Measurements from ENCODE around the gene PHF12.
A peak's percentile ranks its signal among the peaks of the same experiment; 100 is the strongest.

Gene PHF12

DNA sequence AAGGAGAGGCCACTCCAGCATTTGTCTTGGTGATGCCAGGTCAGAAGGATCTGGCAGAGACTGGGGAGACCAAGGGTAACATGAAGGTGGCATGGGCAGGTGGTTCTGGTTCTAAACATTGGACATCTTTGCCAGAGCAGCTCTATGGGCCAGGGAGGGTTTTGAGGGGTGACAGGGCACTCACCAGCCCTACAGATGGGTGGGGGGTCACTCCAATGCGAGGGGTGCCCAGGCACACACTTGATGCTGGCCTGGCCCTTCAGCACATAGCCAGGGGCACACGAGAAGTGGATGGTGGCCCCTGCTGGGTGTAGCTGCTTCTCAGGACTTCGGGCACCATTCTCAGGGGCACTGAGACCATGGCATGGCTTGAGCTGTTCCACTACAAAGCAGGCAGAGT lies 5.5 kb upstream of the PHF12 start:
- no peak for DNase-seq (ENCODE audit: low read depth, low spot score)
- H3K27ac ChIP-seq = no peak overlapping the region

DNA sequence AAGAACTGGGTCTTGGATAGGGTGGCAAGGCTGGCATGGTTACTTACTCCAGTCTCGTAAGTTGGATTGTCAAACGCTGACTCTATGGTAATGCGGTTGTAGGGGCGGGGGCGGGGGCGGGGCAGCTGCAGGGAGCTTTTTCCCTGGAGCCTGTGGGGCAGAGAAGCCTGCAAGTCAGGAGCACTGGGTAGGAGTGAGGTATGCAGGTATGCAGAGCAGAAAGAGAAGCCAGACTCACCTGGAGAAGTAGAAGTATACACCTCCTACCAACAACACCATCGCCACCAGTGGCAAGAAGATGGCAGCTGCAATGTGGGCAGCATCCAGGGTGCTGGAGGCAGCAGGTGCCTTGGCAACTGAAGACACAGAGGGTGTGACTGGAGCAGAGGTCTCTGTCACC lies 4.8 kb upstream of the PHF12 start:
- DNase-seq (ENCODE audit: low read depth, low spot score) = no peak
- no peak overlapping the region for H3K27ac ChIP-seq

DNA sequence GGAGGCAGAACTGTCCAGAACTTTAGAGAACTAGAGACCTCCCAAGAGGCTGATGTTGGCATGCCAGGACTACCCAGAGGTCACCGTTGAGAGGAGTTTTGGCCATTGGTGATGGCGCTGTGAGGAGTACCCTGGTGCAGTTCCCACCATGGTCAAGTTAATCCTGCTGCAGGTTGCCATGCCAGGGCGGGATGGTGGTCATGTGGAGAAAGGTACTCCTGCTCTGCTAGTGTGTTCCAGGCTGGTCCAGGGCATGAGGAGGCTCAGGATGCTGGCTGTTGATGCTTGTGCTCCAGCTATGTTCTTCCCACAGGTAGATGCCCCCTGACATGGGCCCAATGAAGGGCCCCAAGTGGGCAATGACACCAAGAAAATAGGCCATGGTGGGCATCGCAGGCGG lies 4.1 kb upstream of the PHF12 start:
- H3K27ac ChIP-seq = no peak overlapping the region

DNA sequence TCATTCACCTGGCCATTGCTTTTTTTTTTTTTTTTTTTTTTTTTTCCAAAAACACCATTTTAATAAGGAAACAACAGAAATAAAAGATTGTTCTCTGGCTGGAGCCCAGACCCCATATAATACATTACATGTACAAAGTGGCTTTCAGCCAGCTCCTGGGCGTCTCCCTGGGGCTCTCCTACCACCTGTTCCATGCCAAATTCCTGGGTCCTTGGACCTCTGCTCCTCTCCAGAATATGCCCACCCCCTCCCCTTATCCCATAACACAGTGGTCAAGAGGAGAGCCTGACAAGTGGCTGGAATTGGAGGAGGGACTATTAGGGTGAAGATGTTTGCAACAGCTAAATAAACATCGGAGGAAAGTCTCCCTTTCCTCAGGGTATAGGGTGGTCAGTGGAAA lies 3.6 kb upstream of the PHF12 start:
- H3K27ac ChIP-seq = no peak overlapping the region
- DNase-seq (ENCODE audit: low read depth, low spot score) = no peak

More for the DNA sequence above, 4.1 kb upstream of the PHF12 start:
- no peak for DNase-seq (ENCODE audit: low read depth, low spot score)

DNA sequence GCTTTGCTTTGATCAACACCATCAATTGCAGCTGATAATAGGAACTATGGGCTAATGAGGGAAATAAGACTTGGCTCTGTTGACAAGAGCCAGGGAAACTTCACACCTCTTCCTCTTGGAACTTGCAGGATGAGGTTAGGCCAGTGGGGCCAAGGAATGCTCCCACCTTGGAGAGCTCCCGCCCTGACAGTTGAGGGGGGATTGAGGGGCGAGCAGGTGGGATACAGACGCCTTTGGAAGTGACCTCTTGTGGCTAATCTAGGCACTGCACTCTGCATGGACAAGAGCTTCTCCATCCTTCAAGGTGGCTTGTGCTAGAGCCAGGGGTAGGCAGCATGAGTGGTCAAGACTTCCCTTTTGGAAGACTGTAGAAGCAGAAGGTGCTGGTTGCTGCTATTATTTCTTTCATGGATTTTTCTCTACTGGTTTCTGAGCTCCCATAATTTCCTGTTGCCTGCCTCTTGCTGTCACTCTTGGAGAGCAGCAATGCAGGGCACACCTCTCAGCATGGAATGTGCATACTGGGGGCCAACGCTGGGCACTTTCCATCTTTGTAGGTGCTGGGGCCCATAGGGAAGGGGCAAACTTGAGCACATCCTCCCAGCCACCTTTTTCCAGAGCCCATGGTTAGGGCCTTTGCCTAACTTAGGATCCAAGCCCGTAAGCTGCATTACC lies 2.3 kb upstream of the PHF12 start:
- no peak for DNase-seq (ENCODE audit: low read depth, low spot score)
- no peak overlapping the region for H3K27ac ChIP-seq

DNA sequence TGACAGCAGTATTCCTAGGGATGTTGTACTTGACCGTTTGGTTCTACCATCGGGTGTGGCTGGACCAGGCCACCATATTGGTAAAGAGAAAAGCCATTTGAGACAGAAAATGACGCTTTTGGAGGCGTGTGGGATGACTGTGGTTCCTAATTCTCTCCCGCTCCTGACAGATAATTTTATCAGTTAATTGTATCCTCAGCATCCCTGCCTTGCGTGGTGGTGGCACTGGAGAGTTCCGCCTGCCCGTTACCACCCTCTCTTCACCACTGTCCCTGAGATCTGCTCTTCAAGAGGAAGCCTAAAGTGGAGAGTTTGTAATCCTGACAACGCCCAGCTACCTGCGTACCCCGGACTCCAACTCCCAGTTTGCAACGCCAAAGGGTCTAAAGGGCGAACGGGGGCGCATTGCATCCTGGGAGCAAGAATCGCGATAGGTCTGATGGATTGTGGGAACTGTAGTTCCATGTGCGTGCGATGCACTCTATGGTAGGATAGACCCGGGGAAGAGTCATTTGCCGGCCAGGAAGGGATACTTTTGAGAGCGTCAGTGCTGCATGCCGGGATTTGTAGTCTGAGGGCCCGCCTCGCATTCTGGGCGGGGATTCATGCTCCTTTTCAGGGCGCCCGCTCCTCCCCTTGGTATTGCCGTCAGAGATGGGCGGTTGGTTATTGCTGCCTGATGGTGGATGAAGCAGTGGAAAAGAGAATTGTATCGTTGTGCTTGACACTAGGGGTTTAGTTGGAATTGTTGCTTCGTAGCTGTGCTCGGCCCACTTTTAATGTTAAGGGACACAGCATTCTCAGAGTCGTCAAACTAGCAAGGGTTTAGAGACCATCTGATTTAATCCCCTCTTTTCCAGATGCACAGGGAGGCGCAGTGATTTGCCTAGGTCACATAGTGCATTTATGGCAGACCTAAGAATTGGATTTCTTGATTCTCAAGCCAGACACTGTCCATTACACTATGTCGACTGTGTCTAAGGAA lies 965 bp upstream of the PHF12 start:
- H3K27ac ChIP-seq = peak overlapping the region; percentile 98
- peak; percentile 98 for DNase-seq (ENCODE audit: low read depth, low spot score)

DNA sequence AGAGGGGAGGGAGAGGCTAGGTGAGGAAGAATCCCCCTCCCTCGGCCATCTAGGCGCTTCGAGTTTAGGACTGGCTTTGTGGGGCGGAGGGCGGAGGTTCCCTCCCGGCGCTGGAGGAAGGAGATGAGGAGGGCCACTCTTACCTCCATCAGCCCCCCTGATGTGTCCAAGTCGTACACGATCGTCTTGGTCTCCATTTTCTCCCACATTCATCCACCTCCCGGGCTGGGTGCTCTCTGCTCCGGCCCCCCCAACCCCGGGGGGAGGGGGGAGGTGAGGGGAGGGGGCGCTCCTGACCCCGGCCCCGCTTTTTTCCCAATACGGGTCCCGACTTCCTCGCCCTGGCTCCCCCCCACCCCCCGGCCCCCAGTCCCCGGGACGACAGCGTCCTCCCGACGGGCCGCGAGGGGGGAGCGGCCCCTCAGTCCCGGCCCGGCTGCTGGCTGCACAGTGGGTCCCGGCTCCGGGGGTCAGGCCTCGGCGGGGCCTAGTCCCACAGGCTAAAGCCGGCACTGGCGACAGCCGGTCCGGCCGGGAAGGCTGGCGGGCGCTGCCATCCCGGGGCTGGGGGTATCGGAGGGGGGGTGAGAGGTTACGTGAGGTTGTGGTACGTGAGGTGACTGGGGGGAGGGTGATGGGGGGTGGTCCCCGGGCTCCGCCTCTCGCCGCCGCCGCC lies 428 bp downstream of the PHF12 start:
- DNase-seq (ENCODE audit: low read depth, low spot score) = no peak
- H3K27ac ChIP-seq = peak overlapping the region; percentile 98

DNA sequence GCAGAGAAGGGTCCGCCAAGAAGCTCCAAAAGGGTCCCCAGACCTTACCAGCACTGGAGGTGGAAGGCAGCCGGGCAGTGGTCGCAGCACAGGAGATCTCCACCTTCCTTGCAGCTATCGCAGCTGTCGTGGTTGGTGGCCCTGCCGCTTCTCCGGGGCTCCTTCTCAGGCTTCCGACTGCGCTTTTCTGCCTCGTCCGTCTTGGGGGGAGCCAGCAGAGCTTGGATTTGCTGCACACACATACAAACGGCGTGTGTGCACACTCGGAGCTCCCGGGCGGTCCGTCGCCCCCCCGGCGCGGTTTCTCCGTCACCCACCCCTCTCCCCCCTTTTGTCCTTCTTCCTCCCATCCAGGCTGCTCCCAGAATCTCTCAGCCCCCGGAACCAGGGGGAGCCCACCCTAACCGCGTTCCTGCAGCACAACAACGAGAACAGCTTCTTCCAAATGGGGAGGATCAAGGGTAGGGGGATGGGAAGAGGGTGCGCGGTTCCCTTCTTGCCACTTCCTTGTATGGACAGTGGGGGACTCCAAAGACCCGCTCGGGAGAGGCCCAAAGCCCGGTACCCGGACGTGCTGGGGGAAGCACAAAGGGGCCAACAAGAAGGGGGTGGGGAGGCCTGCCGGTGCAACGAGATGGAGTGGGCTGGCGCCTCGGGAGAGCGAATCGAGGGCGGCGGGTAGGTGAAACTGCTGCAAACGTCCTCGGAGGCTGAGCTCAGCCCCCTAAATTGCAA lies 1.1 kb downstream of the PHF12 start:
- DNase-seq (ENCODE audit: low read depth, low spot score) = no peak
- H3K27ac ChIP-seq = peak overlapping the region; percentile 98

DNA sequence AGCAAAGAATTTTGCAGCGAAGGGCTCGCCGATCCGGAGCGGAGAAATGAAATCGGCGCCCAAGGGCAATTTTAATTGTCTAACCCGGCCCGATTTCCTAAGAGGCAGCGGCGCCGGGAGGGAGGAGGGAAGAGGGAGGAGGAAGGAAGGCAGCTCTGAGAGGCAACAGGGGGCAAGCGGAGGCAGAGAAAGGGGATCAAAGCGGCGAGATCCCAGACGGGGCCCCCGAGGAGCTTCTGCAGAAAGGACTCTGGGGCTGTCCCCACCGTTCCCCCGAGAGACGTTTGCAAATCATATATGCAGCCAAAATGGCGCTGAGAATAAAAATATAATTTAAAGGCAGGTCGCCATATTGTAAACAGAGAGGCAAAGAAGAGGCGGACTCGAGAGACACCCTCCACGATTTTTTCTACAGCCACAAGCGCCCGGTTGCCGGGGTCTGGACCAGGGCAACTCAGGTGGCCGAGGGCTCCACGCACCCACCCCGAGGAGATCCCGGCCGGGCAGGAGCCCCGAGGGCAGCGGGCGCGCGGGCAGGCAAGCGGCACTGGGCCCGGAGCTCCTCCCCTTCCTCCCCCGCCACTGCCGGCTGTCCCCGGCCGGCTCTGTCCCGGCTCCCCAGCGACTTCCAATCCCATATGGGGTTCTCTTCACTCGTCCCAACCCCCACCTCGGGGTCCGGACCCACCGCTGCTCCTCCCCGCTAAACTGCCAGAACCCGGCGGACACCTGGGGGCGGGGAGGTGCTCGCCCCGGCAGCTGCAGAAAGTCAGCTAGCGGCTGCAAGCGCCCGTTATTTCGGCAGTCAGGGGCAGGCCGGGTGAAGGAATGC lies 1.9 kb downstream of the PHF12 start:
- peak overlapping the region; percentile 98 for H3K27ac ChIP-seq
- DNase-seq (ENCODE audit: low read depth, low spot score) = no peak

DNA sequence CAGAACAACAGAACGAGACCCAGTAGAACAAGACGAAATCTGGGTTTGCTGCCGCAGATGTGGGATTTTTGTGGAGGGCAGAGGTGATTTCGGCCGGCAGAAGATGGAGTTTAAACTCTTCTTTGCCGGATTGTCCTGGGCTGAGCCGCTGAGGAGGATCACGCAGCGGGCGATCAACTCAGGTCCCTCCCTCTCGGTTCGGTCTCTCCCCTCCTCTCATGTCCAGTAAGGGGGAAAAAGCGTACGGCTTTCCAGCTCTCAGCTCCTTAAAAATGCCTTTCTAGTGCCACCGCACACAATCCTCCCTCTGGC lies 2.5 kb downstream of the PHF12 start:
- H3K27ac ChIP-seq = peak overlapping the region; percentile 98
- DNase-seq (ENCODE audit: low read depth, low spot score) = no peak

DNA sequence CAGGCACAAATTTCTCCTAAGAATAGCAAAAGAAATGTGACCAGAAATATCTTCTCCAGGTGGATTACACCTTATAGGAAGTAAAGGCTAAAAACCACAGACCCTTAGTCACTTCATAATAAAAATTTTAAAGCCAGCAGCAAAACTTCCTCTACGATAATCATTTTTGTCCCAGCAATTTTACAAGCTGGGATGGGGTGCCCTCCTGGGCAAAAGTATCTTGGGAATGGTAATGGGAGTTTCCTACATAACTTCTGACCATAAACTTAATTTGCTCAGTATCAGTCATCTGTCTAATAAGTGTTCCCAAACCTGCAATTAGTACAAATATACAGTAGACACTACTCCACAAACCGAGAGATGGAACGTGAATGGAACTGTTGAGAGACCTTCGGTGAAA lies 3.0 kb downstream of the PHF12 start:
- peak overlapping the region; percentile 98 for H3K27ac ChIP-seq
- DNase-seq (ENCODE audit: low read depth, low spot score) = no peak

DNA sequence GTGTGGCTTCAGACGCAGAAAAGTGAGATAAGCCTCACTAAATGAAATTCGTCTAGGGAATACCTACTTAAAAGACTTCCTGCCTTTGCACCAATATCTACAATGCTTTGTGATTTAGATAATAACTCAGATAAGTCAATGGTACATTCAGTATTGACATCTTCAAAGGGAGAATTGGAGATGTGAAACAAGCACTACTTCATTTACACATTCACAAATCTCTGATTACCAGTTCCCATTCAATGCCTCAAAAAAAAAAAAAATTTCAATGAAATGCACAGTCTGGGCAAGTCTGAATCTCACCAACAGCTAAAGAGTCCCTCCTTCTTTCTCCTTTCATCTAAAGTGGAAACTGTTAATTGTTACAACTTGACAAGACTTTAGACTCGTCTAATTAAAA lies 3.7 kb downstream of the PHF12 start:
- peak overlapping the region; percentile 98 for H3K27ac ChIP-seq
- no peak for DNase-seq (ENCODE audit: low read depth, low spot score)

DNA sequence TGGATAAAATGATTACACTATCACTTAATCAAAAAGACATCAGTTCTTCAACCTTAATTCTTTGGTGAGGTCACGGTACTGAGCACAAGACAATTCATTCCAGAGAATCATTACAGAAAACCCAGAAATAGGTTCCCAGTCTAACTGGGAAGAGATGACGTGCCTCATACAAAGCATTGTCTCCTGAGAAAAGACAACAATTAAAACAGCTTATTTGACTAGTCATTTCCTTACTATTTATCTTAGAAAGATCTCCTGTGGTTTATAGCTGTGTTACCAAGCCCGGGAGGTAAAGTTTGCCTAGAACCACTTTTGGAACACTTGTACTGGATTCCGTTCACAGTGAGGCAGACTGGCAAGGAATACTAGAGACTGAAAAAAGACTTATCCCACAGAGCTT lies 5.1 kb downstream of the PHF12 start:
- DNase-seq (ENCODE audit: low read depth, low spot score) = no peak
- H3K27ac ChIP-seq = peak overlapping the region; percentile 66

DNA sequence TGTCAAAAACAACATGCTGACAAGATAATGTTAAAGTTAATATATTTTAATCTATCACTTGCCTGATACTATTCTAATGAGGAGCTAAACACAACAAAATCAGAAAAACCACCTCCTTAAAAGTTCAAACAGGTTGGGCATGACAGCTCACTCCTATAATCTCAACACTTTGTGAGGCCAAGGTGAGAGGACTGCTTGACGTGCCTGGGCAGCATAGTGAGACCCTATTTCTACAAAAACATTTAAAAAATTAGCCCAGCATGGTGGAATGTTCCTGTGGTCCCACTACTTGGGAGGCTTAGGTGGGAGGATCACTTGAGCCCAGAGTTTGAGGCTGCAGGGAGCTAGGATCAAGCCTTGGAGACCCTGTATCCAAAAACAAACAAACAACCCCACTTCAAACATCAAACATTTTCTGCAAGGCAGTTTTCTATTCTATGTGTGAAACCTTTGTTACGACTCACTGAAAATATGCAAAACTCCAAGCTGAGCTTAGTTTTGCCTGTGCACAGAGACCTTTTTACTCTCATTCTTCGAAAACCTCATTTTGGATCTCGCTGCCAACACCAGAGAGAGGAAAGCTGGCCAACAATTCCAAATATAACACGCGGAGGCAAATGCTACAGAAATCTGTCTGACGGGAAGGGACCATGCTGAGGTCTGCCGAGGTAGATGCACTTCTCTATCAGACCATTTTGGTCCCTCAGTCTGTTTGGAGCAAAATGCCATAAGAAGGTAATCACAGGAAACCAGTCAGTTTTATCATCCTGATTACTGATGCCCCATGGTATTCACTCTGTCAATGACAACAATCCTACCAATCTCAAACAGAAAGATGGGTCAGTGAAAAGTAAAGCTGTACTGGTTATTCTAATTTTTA lies 6.2 kb downstream of the PHF12 start:
- DNase-seq (ENCODE audit: low read depth, low spot score) = no peak
- H3K27ac ChIP-seq = peak overlapping the region; percentile 66

DNA sequence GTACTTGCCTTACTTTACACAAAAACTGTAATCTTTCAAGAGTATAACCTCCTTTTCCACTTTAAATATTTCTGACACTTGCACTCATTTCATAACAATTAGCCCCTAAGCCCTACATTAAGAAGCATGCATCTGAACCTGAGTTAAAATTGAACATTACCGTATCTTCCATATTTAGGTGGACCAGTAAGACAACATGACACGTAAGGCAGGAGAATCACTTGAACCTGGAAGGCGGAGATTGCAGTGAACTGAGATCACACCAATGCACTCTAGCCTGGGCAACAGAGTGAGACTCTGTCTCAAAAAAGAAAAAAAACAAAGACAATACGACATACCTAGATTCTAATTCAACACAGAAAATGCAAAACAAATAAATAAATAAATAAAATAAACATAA lies 7.0 kb downstream of the PHF12 start:
- H3K27ac ChIP-seq = no peak overlapping the region

DNA sequence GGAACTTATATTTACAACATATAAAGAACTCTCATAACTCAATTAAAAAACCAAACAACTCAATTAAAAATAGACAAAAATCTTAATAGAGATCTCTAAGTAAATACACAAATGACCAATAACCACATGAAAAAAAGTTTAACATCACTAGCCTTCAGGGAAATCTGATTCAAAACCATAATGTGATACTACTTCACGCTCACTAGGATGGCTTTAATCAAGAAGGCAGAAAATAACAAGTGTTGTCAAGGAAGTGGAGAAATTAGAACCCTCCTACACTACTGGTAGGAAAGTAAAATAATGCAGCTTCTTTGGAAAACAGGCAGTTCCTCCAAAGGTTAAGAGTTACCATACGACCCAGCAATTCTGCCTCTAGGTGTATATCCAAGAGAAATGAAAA lies 8.4 kb downstream of the PHF12 start:
- H3K27ac ChIP-seq = no peak overlapping the region
- no peak for DNase-seq (ENCODE audit: low read depth, low spot score)

More for the DNA sequence above, 7.0 kb downstream of the PHF12 start:
- DNase-seq (ENCODE audit: low read depth, low spot score) = no peak

DNA sequence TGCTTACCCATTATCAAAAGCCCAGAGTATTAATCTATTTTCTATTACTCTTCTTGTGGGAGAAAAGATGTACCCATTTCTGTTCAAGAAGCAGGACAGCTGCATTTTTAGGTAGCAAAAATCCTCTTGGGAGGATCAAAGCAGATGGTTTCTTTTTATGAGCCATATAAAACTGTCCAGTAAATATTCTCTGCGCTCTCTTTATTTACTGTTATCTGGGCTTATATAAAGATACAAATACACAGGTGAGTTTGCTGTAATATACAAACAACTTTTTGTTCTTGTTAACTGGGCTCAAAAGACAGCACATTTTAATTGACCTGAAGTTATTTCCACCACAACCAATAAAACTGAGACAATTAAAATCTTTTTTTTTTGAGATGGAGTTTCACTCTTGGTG lies 10.1 kb downstream of the PHF12 start:
- no peak overlapping the region for H3K27ac ChIP-seq
- no peak for DNase-seq (ENCODE audit: low read depth, low spot score)

DNA sequence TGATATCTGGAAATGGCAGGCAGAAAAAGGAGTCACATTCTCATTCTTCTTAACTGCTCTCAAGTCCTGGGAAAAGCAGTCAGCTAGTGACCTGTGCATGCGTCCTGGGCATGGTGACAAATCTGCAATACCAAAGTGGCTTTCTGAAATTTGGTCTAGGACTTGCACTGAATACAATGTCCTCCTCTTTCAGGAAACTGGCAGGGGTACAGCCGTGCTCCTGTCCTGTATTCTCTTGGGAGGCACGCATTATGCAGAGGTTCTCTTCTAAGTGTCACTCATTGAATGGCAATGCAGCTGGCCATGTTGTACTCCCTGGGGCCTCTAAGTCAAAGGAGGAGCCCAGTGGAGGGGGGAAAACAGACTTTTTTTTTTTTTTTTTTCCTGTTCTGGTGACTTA lies 10.6 kb downstream of the PHF12 start:
- no peak overlapping the region for H3K27ac ChIP-seq
- DNase-seq (ENCODE audit: low read depth, low spot score) = no peak

DNA sequence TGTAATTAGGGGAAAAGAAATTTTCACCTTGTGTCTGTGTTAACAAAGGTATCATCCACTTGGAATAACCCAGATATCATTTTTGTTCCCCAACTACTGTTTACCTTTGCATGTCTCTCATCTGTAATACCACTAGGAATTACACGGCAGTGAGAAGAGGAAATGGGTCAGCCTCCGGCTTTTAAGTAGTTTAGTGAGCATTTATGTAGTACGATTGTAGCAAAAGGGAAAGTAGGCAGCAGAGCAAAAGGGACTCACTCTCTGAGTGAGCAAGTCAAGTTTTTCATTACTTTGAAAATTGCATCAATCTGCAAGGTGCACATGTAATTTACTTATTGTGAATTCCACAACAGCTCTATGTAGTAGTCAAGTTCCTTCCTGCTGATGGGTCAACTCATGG lies 11.2 kb downstream of the PHF12 start:
- H3K27ac ChIP-seq = no peak overlapping the region
- DNase-seq (ENCODE audit: low read depth, low spot score) = no peak

Measured in epithelial cell of prostate (primary cell).